ENCODE results near the gene SARNP. TPM values are rescaled to one million over a fixed set of nuclear protein-coding genes. Genes with fewer than 3 reads are reported as not detected.

The SARNP gene
- total and polyA plus RNA-seq, 4 donors = 19.1 to 34.2 (median 25.6) TPM

DNA sequence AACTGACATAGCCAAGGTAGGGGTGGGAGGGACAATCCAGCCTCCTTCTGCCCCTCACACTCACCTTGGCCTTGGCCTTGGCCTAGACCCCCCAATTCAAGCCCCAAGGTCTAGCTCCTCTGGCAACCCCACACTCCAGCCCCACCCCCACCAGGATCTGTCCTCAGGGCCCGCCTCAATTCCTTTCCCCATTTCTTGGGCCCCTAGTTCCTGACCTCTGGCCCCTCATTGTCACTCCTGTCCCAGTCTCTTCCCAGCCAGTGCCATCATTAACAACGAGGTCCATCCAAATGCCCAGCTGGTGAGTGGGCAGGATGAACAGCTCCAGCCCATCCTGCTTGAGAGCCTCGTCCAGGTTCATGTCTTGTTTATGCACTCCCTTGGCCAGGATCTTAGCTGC, 81.4 kb downstream of the SARNP start:
- Histone ChIP-seq H3K27me3 (ENCODE audit: control insufficient read depth in 4 of 4, insufficient read depth in 4 of 4, low read length in 3 of 4) (no peaks in the 10 kb centered on the region), H3K27ac (ENCODE audit: low read depth in 1 of 2, low read length in 2 of 2) (no peak overlapping the region), H3K4me3 (ENCODE audit: low read depth in 1 of 3, low read length in 3 of 3) (no peak overlapping the region), H3K36me3 (ENCODE audit: control insufficient read depth in 4 of 4, insufficient read depth in 3 of 4, low read depth in 1 of 4, low read length in 3 of 4) (no peaks in the 10 kb centered on the region), H3K9me3 (ENCODE audit: control insufficient read depth in 4 of 4, low read length in 3 of 4) (no peaks in the 10 kb centered on the region), H3K9ac (ENCODE audit: low read depth in 1 of 2, low read length in 2 of 2) (no peak overlapping the region), H3K4me1 (ENCODE audit: control insufficient read depth in 4 of 4, insufficient read depth in 4 of 4, low read length in 3 of 4) (peaks cover 0 to 16% (median 10%) of the 10 kb centered on the region in 4 donors)
- WGBS = 66% methylated on average over 3 of the region's 3 CpGs
- no peak for DNase-seq (ENCODE audit: low spot score)
- TF ChIP-seq RAD21 (IDR thresholded peaks at IDR 0.05) = no peak
- no peak for TF ChIP-seq SP1 (IDR thresholded peaks at IDR 0.05)
- TF ChIP-seq JUND (IDR thresholded peaks at IDR 0.05) = no peak
- TF ChIP-seq, protein P1, sequence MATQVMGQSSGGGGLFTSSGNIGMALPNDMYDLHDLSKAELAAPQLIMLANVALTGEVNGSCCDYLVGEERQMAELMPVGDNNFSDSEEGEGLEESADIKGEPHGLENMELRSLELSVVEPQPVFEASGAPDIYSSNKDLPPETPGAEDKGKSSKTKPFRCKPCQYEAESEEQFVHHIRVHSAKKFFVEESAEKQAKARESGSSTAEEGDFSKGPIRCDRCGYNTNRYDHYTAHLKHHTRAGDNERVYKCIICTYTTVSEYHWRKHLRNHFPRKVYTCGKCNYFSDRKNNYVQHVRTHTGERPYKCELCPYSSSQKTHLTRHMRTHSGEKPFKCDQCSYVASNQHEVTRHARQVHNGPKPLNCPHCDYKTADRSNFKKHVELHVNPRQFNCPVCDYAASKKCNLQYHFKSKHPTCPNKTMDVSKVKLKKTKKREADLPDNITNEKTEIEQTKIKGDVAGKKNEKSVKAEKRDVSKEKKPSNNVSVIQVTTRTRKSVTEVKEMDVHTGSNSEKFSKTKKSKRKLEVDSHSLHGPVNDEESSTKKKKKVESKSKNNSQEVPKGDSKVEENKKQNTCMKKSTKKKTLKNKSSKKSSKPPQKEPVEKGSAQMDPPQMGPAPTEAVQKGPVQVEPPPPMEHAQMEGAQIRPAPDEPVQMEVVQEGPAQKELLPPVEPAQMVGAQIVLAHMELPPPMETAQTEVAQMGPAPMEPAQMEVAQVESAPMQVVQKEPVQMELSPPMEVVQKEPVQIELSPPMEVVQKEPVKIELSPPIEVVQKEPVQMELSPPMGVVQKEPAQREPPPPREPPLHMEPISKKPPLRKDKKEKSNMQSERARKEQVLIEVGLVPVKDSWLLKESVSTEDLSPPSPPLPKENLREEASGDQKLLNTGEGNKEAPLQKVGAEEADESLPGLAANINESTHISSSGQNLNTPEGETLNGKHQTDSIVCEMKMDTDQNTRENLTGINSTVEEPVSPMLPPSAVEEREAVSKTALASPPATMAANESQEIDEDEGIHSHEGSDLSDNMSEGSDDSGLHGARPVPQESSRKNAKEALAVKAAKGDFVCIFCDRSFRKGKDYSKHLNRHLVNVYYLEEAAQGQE (IDR thresholded peaks at IDR 0.05) = no peak
- no peak for TF ChIP-seq TAF1 (conservative IDR thresholded peaks at IDR 0.05)
- no peak for TF ChIP-seq NR2F2 (IDR thresholded peaks at IDR 0.05)
- TF ChIP-seq EGR1 (IDR thresholded peaks at IDR 0.05; ENCODE audit: low read depth in 2 of 2) = no peak
- TF ChIP-seq GABPA (IDR thresholded peaks at IDR 0.05 in 1 of 2, conservative IDR thresholded peaks at IDR 0.05 in 1 of 2) = no peak
- TF ChIP-seq, protein P2, sequence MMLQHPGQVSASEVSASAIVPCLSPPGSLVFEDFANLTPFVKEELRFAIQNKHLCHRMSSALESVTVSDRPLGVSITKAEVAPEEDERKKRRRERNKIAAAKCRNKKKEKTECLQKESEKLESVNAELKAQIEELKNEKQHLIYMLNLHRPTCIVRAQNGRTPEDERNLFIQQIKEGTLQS (IDR thresholded peaks at IDR 0.05) = no peak
- TF ChIP-seq, protein P3, sequence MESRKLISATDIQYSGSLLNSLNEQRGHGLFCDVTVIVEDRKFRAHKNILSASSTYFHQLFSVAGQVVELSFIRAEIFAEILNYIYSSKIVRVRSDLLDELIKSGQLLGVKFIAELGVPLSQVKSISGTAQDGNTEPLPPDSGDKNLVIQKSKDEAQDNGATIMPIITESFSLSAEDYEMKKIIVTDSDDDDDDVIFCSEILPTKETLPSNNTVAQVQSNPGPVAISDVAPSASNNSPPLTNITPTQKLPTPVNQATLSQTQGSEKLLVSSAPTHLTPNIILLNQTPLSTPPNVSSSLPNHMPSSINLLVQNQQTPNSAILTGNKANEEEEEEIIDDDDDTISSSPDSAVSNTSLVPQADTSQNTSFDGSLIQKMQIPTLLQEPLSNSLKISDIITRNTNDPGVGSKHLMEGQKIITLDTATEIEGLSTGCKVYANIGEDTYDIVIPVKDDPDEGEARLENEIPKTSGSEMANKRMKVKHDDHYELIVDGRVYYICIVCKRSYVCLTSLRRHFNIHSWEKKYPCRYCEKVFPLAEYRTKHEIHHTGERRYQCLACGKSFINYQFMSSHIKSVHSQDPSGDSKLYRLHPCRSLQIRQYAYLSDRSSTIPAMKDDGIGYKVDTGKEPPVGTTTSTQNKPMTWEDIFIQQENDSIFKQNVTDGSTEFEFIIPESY (IDR thresholded peaks at IDR 0.05) = no peak
- TF ChIP-seq FOXA2 (IDR thresholded peaks at IDR 0.05) = no peak
- TF ChIP-seq, protein P4, sequence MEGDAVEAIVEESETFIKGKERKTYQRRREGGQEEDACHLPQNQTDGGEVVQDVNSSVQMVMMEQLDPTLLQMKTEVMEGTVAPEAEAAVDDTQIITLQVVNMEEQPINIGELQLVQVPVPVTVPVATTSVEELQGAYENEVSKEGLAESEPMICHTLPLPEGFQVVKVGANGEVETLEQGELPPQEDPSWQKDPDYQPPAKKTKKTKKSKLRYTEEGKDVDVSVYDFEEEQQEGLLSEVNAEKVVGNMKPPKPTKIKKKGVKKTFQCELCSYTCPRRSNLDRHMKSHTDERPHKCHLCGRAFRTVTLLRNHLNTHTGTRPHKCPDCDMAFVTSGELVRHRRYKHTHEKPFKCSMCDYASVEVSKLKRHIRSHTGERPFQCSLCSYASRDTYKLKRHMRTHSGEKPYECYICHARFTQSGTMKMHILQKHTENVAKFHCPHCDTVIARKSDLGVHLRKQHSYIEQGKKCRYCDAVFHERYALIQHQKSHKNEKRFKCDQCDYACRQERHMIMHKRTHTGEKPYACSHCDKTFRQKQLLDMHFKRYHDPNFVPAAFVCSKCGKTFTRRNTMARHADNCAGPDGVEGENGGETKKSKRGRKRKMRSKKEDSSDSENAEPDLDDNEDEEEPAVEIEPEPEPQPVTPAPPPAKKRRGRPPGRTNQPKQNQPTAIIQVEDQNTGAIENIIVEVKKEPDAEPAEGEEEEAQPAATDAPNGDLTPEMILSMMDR (IDR thresholded peaks at IDR 0.05; ENCODE audit: low read depth, low read length, missing input control) = no peak
- no peak for TF ChIP-seq HNF4A (conservative IDR thresholded peaks at IDR 0.05)
- TF ChIP-seq YY1 (IDR thresholded peaks at IDR 0.05) = no peak
- TF ChIP-seq RXRA (IDR thresholded peaks at IDR 0.05) = no peak
- no peak for TF ChIP-seq HNF4G (IDR thresholded peaks at IDR 0.05)
- TF ChIP-seq, protein P5, sequence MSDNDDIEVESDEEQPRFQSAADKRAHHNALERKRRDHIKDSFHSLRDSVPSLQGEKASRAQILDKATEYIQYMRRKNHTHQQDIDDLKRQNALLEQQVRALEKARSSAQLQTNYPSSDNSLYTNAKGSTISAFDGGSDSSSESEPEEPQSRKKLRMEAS (IDR thresholded peaks at IDR 0.05) = no peak
- TF ChIP-seq FOXA1 (IDR thresholded peaks at IDR 0.05) = no peak
